ENCODE results near the gene CAPZB.

- TF ChIP-seq CTCF (IDR thresholded peaks at IDR 0.05) (no peak), POLR2A (IDR thresholded peaks at IDR 0.05) (no peak)
Measured at GRCh38 chr1:19414515-19415121, 70.7 kb downstream of the CAPZB start.
